Lower lobe of right lung (tissue), 2 donors: Measurements from ENCODE around the gene NECAB2. TPM values are rescaled to one million over a fixed set of nuclear protein-coding genes. Genes with fewer than 3 reads are reported as not detected.

Source experiments
- ATAC-seq, 2 donors: fragments of 200-7000 bp; cut with Tn5 transposase; one replicate each; pipeline ENCODE4 v1.9.1; 2020 to 2022; ENCODE audit warnings: mild to moderate bottlenecking in 2 of 2, moderate library complexity in 2 of 2
- DNase-seq: peaks from one replicate; pipeline ENCODE4 v3.0.0-alpha.2; 2020
- H3K27ac ChIP-seq: fragments of 200-600 bp; one replicate; pipeline ENCODE4 v1.8.0; 2022
- H3K27me3 ChIP-seq: fragments of 200-600 bp; one replicate; pipeline ENCODE4 v1.8.0; 2022; ENCODE audit warnings: low read depth
- H3K36me3 ChIP-seq: fragments of 200-600 bp; one replicate; pipeline ENCODE4 v1.8.0; 2022; ENCODE audit warnings: mild to moderate bottlenecking
- H3K4me1 ChIP-seq: fragments of 200-600 bp; one replicate; pipeline ENCODE4 v1.8.0; 2022
- H3K4me3 ChIP-seq: fragments of 200-600 bp; one replicate; pipeline ENCODE4 v1.8.0; 2022; ENCODE audit warnings: mild to moderate bottlenecking
- H3K9me3 ChIP-seq: fragments of 200-600 bp; one replicate; pipeline ENCODE4 v1.8.0; 2022
- intact Hi-C: fragments of 100-400 bp; cut with DNase I; formaldehyde crosslinking; loops from one replicate; pipeline ENCODE4 v1.11.0; 2022
- total RNA-seq: library from RNA; stranded (reverse); fragmentation: NEBNext Ultra II Directional; extraction: Animal tissue kit (Norgen Biotek cat#: 25700); gene quantifications from one replicate; pipeline ENCODE4 v1.2.1, GENCODE V29; 2021
- TF ChIP-seq, protein P1 (sequence below): fragments of 200-600 bp; IDR thresholded peaks from one replicate; pipeline ENCODE4 v1.8.0; 2022; ENCODE audit warnings: antibody characterized with exemption, mild to moderate bottlenecking
- donor health status: DM: no; HTN: yes; CAD: no; lungs with severe emphysema.

NECAB2 gene
- total RNA-seq, 1 donor from 2014 or later: 0.44 TPM

DNA sequence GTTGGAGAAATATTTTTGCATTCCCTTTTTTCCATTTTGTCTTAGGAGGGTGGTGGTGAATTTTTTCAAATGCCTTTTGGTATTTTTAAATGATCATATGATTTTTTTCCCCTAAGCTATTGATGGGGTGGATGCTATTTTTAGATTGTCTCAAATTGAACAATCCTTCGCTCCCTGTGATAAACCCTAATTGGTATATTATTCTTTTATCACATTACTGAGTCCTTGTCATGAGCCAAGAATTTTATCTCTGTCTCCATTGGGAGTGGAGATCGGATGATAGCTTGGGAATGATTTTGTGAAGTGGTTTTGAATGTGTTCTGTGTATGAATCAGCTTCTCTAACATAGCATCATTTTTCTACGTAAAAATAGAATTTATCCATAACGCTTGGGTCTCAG, 15.4 kb downstream of the NECAB2 start:
- DNase-seq: no peak
- no peaks in the 10 kb centered on the region for H3K9me3 ChIP-seq
- no peaks in the 10 kb centered on the region for H3K36me3 ChIP-seq
- TF ChIP-seq, protein P1, sequence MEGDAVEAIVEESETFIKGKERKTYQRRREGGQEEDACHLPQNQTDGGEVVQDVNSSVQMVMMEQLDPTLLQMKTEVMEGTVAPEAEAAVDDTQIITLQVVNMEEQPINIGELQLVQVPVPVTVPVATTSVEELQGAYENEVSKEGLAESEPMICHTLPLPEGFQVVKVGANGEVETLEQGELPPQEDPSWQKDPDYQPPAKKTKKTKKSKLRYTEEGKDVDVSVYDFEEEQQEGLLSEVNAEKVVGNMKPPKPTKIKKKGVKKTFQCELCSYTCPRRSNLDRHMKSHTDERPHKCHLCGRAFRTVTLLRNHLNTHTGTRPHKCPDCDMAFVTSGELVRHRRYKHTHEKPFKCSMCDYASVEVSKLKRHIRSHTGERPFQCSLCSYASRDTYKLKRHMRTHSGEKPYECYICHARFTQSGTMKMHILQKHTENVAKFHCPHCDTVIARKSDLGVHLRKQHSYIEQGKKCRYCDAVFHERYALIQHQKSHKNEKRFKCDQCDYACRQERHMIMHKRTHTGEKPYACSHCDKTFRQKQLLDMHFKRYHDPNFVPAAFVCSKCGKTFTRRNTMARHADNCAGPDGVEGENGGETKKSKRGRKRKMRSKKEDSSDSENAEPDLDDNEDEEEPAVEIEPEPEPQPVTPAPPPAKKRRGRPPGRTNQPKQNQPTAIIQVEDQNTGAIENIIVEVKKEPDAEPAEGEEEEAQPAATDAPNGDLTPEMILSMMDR: no peak
- no peak overlapping the region for H3K4me3 ChIP-seq
- no peak for ATAC-seq
- intact Hi-C loops: no loop called here
- no peaks in the 10 kb centered on the region for H3K4me1 ChIP-seq
- no peaks in the 10 kb centered on the region for H3K27me3 ChIP-seq
- H3K27ac ChIP-seq: no peak overlapping the region

DNA sequence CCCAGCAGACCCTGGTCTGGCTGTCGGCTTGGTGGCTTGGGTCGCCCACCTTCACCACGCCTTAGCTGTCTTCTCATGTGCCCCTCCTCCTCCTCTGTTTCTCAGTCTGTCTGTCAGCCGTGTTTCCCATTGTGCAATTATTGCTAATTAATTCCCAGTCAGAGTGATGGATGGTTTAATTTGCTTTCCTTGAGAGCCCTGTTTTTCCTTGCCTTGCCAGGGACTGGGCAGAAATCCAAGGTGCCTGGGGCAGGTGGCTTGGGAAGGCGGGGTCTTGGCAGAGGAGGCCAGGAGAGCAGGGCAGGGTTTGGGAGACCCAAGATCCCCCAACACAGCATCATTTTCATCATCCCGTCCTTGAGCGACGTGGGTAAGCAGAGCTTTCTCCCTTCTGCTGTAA, 21.3 kb downstream of the NECAB2 start:
- Histone ChIP-seq H3K27me3 (peaks cover 5% of the 10 kb centered on the region), H3K4me3 (no peak overlapping the region), H3K4me1 (no peaks in the 10 kb centered on the region), H3K27ac (no peak overlapping the region), H3K9me3 (no peaks in the 10 kb centered on the region), H3K36me3 (no peaks in the 10 kb centered on the region)
- TF ChIP-seq, protein P1: no peak
- ATAC-seq (no peak), DNase-seq (no peak)
- intact Hi-C loops: no loop called here

DNA sequence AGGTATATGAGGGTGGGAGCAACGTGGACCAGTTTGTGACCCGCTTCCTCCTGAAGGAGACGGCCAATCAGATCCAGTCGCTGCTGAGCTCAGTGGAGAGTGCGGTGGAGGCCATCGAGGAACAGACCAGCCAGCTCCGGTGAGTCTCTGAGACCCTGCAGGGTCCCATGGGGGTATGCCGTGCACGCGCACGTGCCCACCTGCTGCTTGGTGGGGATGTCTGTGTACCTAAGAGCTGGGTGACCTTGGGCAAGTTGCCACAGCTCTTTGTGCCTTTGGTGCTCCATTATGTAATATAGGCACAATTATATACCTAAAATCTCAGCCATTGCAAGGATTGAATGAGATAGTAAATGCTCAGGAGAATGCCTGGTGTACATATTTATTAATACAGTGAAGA, 22.4 kb downstream of the NECAB2 start:
- H3K4me3 ChIP-seq: no peak overlapping the region
- H3K27ac ChIP-seq: no peak overlapping the region
- no peak for DNase-seq
- TF ChIP-seq, protein P1: no peak
- ATAC-seq: no peak
- H3K9me3 ChIP-seq: no peaks in the 10 kb centered on the region
- intact Hi-C loops: no loop called here
- H3K27me3 ChIP-seq: peaks cover 5% of the 10 kb centered on the region
- H3K4me1 ChIP-seq: no peaks in the 10 kb centered on the region
- H3K36me3 ChIP-seq: no peaks in the 10 kb centered on the region

DNA sequence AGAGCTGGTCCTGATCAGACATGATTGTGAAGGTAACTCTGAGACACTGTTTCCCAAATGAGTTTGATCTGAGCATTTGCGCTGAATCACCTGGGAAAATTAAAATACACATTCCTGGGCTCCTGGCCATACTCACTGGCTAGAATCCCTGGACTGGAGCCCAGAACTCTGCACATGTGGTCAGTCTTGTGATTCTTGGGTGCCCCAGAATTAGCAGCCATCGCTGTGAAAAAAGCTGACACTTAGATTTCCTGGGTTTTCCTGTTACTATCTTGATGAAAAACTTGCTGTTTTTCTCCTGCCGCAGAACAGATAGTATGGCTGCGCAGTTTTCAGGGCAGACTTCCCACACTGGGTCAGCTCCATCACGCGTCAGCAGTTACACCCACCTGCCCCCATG, 24.6 kb downstream of the NECAB2 start:
- ATAC-seq: no peak
- TF ChIP-seq, protein P1: no peak
- H3K27me3 ChIP-seq: peaks cover 17% of the 10 kb centered on the region
- no peak overlapping the region for H3K27ac ChIP-seq
- no peak for DNase-seq
- H3K4me3 ChIP-seq: no peak overlapping the region
- intact Hi-C loops: no loop called here
- H3K4me1 ChIP-seq: peaks cover 4% of the 10 kb centered on the region
- H3K9me3 ChIP-seq: no peaks in the 10 kb centered on the region
- no peaks in the 10 kb centered on the region for H3K36me3 ChIP-seq

DNA sequence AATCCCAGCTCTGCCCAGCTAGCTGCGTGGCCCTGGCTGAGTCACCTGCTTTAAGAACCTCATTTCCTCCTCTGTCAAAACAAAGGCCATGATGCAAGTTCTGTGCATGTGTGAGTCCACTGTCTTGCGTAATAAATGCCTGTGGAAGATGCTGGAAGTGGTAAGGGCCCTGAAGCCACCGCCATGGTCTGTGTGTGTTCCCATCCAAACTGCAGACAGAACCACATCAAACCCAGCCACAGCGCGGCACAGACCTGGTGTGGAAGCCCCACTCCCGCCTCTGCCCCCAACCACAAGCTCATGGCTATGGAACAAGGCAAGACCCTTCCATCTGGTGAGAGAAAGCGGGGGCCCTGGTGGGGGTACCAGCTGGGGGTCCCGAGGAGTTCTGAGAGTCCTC, 26.0 kb downstream of the NECAB2 start:
- Histone ChIP-seq H3K27ac (no peak overlapping the region), H3K36me3 (no peaks in the 10 kb centered on the region), H3K27me3 (peaks cover 28% of the 10 kb centered on the region), H3K4me1 (peaks cover 4% of the 10 kb centered on the region), H3K9me3 (no peaks in the 10 kb centered on the region), H3K4me3 (no peak overlapping the region)
- intact Hi-C loops: no loop called here
- TF ChIP-seq, protein P1: no peak
- peak; percentile 62 for DNase-seq
- peak; percentile 25 to 38 for ATAC-seq

DNA sequence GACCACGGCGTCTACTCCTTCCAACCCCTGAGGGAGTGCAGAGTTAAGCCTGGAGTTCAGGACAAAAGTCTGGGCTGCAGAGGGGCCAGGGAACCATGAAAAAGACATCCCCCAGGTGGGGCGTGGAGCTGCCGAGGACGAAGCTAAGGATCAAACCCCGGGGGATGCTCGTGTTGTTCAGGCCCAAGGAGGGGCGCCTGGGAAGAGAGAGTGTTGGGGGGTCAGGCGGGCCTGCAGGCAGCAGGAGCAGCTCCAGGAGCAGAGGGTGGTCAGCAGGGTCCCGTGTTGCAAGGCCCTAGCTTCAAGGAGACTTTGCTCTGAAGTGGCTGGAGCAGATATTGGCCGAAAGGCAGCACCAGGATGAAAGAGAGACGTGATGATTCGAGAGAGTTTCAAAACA, 26.7 kb downstream of the NECAB2 start:
- H3K4me3 ChIP-seq: no peak overlapping the region
- intact Hi-C loops: no loop called here
- TF ChIP-seq, protein P1: no peak
- H3K27ac ChIP-seq: no peak overlapping the region
- H3K36me3 ChIP-seq: no peaks in the 10 kb centered on the region
- H3K27me3 ChIP-seq: peaks cover 31% of the 10 kb centered on the region
- peaks cover 4% of the 10 kb centered on the region for H3K4me1 ChIP-seq
- H3K9me3 ChIP-seq: no peaks in the 10 kb centered on the region
- ATAC-seq: no peak
- no peak for DNase-seq
